ENCODE measurements around the gene LY6G6D.

LY6G6D gene

DNA sequence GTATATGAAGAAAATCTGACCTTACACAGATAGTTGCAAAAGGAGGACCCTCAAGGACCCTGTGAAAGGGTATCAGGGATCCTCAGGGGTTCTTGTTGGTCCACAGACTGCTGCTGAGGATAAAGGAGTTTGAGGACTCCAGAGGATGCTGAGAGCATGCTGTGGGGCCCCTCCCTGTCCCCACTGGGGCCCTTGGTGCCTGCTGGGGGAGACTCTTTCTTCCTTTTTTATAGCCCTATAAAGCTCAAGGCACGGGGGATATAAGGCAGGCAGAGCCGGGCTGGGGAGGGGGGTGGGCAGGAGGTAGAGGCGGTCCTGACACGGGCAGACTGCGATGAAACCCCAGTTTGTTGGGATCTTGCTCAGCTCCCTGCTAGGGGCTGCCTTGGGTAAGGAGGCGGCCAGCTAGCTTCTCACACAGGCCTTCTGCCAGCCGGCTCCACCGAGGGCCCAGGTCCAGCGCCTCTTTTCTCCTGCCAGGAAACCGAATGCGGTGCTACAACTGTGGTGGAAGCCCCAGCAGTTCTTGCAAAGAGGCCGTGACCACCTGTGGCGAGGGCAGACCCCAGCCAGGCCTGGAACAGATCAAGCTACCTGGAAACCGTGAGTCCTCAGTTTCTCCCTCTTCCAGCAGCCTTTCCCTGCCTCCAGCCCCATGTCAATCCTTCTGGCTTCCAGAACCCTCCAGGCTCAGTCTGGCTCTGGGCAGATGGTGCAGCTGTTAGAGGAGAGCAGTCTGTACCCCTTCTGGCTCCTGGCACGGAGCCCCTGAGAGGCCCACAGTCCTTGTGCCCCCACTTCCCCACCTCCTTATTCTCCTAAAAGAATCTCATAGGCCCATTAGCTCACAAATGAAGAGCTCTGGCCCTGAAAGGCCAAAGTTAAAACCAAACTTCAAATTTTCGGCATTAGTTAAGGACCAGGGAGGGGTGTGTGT is at the start of gene LY6G6D:
Gene LY6G6D, plus strand, starts transcription at position 327 of the 937 bp plus-strand sequence. Its CDS starts 8 bp downstream, at position 335.
- FAIRE-seq (no peak), DNase-seq (ENCODE audit: insufficient read length, low spot score) (no peak)

- FAIRE-seq (peak; percentile 60), DNase-seq (ENCODE audit: insufficient read length, low spot score) (peak; percentile 95)
These were observed 49.4 kb upstream of the LY6G6D start, which contains the start of gene CSNK2B for GRCh38 chr6:31665501-31666336. Gene CSNK2B, plus strand, starts transcription at chr6:31666080. Its CDS starts 752 bp downstream, at chr6:31666832.

GRCh38 chr6:31666337-31666965 is 48.7 kb upstream of the LY6G6D start:
- FAIRE-seq: no peak
- no peak for DNase-seq (ENCODE audit: insufficient read length, low spot score)

DNA sequence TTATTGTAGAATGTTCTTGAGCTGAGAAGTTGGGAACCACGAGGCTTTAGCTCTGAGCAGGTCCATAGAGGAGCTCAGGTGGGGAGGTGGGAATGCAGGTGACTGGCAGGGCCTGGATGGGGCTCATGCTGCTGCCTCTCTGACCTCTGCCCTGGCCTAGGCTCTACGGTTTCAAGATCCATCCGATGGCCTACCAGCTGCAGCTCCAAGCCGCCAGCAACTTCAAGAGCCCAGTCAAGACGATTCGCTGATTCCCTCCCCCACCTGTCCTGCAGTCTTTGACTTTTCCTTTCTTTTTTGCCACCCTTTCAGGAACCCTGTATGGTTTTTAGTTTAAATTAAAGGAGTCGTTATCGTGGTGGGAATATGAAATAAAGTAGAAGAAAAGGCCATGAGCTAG is 45.5 kb upstream of the LY6G6D start, which contains the start of gene LY6G5B:
Gene LY6G5B, plus strand, starts transcription at position 301 of the 400 bp plus-strand sequence. CDS start 975 bp downstream, outside the sequence.
- no peak for FAIRE-seq

DNA sequence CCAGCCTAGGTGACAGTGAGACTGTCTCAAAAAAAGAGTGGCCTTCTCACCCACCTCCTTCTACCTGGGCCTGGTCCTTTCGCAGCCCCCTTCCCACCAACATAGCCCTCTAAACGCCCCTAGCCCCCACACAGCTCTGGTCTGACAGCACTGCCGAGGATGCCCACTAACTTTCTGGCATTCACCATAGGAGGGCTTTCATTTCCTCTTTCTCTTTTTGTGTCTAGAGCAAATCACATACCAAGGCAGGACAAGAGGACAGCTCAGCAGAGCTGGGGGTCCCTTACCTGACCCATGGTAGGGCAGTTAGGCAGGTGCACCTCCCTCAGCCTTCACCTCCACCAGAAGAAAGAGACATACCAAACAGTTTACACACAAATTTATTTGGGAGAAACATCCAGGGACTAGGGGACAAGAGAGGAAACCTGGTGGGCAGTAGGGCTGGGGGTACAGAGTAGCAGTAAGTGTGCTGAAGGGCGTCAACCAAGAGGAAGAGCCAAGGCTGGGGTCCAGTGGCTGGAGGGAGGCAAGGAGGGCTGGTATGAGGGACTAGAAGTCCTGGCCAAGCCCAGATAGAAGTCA is 38.7 kb upstream of the LY6G6D start:
- DNase-seq (ENCODE audit: insufficient read length, low spot score): no peak
- no peak for FAIRE-seq

More for the DNA sequence above, 45.5 kb upstream of the LY6G6D start, which contains the start of gene LY6G5B:
- no peak for DNase-seq (ENCODE audit: insufficient read length, low spot score)

GRCh38 chr6:31676904-31677303 is 38.2 kb upstream of the LY6G6D start:
- FAIRE-seq (no peak), DNase-seq (ENCODE audit: insufficient read length, low spot score) (no peak)

GRCh38 chr6:31677955-31678354 is 37.2 kb upstream of the LY6G6D start:
- no peak for FAIRE-seq
- DNase-seq (ENCODE audit: insufficient read length, low spot score): no peak

DNA sequence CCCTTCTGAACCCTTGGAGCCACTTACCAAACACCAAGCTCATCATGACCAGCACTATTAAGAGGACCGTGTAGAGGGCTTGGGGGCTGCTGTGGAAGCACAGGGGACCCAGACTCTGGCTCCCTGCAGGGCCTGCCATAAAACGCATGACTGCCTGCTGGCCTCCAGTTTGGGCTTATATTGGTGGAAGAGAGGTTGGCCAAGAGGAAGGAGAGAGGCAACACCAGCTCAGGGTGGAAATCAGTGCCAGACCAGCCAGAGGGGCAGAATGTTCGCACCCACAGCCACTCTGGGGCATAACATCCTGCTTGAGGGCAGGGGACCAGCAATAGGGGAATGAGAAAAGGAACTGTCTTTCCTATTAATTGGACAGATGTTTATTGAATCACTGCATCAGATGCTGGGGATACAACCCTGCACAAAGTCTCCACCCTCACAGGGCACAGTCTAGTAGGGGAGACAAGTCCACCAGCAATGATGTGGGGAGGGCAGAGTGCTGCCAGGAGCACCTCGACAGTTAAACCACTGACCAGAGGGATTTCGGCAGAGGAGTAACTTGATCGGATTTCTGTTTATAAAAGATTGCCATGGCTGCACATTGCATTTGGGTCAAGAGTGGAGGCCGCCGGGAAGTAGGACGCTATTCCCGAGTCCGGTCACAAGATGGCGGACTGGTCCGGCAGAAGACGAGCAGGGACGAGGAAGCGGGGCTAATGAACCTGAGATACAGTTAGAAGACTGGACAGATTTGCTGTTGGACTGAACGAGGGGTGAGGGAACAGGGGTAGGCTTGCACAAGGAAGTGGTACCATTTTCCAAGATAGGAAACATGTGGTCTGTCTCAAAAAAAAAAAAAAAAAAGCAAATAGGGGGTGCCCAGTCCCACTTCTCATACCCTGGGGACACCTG is 34.7 kb upstream of the LY6G6D start, which contains the start of gene LY6G5C:
Gene LY6G5C, minus strand, starts transcription at position 842 of the 909 bp plus-strand sequence. Its CDS starts 694 bp downstream, at position 148.
- peak; percentile 93 for FAIRE-seq
- DNase-seq (ENCODE audit: insufficient read length, low spot score): peak; percentile 84

DNA sequence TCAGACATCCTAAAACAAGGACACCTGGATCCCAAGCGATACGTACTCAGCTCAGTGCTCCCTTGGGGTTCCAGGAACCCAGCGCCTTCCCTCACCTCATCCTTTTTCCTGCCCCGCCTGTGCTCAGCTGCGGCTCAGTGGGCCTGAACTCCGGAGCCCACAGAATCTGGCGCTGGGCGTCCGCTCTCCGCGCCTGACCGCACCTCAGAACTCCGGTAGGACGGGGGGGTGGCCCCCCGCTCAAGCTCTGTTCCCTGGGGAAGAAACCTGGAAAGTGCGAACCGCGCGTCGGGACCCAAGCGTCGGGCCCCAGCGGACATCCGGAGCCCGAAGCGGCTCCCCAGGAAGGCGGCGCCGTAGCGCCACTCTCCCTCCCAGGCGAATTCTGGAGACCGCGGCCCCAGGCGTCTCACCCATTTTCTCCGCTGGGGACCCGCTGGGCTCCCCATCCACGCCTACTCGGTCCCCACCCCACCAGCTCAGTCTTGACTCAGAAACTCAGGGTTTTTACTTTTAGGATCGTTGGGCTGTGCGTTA is 33.9 kb upstream of the LY6G6D start:
- DNase-seq (ENCODE audit: insufficient read length, low spot score) (no peak), FAIRE-seq (no peak)

DNA sequence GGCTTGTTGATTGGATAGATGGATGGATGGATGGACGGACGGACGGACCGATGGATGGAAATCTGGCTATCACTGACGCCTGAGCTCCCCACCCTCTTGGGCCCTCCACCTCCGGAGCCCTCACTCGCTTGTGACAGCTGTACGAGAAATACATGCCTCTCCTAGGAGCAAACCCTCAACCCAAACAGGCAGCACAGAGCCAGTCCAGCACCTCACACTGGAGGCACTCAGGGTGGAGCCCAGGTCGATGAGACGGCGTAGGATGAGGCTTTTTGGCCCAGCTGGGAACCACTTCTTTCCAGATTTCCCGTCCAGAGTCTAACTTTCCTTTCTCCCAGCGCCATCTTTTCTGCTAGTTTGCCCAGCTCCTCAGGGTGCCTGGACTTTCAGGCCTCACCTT is 31.6 kb upstream of the LY6G6D start:
- DNase-seq (ENCODE audit: insufficient read length, low spot score) (no peak), FAIRE-seq (no peak)

GRCh38 chr6:31686483-31686882 is 28.7 kb upstream of the LY6G6D start:
- no peak for FAIRE-seq
- DNase-seq (ENCODE audit: insufficient read length, low spot score): no peak

GRCh38 chr6:31687321-31687720 is 27.8 kb upstream of the LY6G6D start:
- no peak for DNase-seq (ENCODE audit: insufficient read length, low spot score)
- FAIRE-seq: no peak

GRCh38 chr6:31687860-31688693 is 27.1 kb upstream of the LY6G6D start:
- DNase-seq (ENCODE audit: insufficient read length, low spot score) (no peak), FAIRE-seq (no peak)

- no peak for DNase-seq (ENCODE audit: insufficient read length, low spot score)
- no peak for FAIRE-seq
These were observed 25.7 kb upstream of the LY6G6D start for GRCh38 chr6:31689249-31690110.

DNA sequence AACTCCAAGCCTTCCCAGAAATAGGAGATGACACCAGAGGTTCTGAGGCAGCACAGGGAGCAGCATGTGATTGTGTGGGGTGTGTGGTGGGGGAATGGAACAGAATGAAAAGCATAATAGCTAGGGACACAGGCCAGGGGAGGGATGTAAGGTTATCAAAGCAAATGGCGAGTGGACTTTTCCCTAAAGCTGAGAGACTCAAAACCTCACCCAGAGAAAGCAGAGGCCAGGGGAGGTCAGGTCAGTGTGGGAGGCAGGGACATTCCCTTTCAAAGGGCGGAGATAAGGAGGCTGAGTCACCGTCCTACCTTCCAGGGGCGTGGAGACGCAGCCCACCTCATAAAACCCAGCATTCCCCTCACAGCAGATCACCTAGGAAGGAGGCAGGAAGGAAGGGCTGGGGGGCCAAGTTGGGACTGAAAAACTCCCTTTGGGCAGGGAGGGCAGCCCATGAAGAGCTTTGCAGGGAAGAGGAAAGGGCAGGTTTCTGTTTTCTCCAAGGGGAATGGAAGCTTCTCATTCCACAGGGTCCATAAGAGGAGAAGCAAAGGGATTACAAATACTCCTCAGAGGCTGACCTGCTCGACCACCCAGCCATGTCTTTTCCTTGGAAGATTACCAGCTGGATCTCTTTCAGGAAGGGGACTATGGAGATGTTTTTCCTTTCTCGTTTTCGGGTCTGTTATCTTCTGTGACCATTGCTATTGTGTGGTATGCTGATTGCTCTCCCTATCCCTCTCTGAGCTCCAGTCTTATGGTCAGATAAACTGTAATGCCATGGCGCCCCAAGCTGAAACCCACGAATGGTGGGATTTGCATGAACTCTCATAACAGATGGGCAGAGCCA is 24.7 kb upstream of the LY6G6D start:
- DNase-seq (ENCODE audit: insufficient read length, low spot score) (no peak), FAIRE-seq (no peak)

GRCh38 chr6:31691078-31691463 is 24.1 kb upstream of the LY6G6D start:
- DNase-seq (ENCODE audit: insufficient read length, low spot score) (no peak), FAIRE-seq (no peak)

Measured in HTR-8/SVneo (cell line).